RPMI8226 (cell line): ENCODE results near the gene RNF13.
"Not testable (repeated sequence)": the region's sequence is repeated elsewhere in the genome, so short reads cannot be mapped to it uniquely, and the experiment has no call there.

ENCODE experiments used
- DNase-seq: peaks from one replicate; pipeline ENCODE4 v3.0.0-alpha.2; 2015

RNF13 gene

GRCh38 chr3:149902498-149903139 is 89.6 kb downstream of the RNF13 start:
- no peak for DNase-seq

- DNase-seq = no peak
Measured at GRCh38 chr3:149906036-149906435, 93.0 kb downstream of the RNF13 start.

DNA sequence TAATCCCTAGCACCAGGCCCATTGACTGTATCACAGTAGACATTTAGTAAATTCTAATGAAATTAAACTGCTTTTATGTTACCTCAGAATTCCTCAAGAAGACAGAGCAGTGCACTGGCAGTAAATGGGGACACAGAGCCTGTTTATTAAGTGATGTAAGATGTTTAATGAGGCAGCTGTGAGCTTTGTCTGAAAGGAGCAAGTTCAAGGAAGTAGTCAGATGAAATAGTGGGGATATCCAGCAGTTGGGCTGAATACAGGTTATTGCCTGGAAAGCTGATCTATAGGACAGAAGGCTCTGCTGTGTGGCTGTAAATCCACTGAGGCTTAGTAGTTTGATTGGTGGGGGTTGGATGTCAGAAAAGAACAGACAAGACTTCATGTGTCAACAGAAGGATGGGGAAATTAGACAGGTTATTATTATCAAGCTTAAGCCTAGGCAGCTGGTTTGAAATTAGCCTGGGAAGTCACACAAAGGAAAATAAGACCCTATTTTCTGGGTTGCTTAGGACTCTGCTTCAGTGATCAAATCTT is 95.5 kb downstream of the RNF13 start:
- no peak for DNase-seq

DNA sequence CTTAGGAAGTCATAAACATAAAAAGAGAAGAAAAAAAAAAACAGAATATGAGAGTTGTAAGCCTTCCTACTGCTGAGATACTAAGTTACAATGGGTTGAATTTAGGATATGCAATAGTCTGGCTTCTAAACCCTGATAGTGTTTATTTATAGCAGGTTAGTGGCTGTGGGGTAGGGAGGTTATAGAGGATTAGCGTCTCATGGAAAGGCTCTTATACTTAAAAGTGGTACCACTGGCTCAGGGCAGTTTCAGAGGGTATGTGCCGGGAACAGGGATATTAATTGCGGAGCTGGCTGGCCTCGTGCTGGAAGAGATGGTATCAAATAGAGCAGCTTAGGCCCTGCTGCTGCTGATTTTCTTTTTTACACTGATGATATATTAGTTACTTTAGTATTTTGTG is 96.9 kb downstream of the RNF13 start:
- no peak for DNase-seq

GRCh38 chr3:149917124-149917667 is 104.2 kb downstream of the RNF13 start:
- DNase-seq = no peak

DNA sequence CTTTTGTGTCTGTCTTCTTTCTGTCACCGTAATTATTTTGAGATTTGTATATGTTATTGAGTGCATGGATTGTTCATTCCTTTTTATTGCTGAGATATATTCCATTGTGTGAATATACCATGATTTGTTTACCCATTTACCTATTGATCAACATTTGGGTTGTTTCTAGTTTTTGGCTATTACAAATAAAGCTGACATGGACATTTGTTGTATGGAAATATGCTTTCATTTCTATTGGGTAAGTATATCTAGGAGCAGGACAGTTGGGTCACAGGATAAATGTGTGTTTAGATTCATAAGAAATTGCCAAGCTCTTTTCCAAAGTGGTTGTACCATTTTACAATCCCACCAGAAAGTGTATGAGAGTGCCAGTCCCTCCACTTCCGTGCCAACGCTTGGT is 106.5 kb downstream of the RNF13 start:
- DNase-seq = no peak

- DNase-seq = no peak
Measured at GRCh38 chr3:149920119-149920518, 107.1 kb downstream of the RNF13 start.

GRCh38 chr3:149933008-149933407 is 120.0 kb downstream of the RNF13 start:
- no peak for DNase-seq

- DNase-seq = no peak
Measured at GRCh38 chr3:149933858-149934257, 120.8 kb downstream of the RNF13 start.

- DNase-seq = no peak
Measured at GRCh38 chr3:149934524-149934923, 121.5 kb downstream of the RNF13 start.

- DNase-seq = peak; percentile 65
Measured at GRCh38 chr3:149936812-149937230, 123.8 kb downstream of the RNF13 start.

DNA sequence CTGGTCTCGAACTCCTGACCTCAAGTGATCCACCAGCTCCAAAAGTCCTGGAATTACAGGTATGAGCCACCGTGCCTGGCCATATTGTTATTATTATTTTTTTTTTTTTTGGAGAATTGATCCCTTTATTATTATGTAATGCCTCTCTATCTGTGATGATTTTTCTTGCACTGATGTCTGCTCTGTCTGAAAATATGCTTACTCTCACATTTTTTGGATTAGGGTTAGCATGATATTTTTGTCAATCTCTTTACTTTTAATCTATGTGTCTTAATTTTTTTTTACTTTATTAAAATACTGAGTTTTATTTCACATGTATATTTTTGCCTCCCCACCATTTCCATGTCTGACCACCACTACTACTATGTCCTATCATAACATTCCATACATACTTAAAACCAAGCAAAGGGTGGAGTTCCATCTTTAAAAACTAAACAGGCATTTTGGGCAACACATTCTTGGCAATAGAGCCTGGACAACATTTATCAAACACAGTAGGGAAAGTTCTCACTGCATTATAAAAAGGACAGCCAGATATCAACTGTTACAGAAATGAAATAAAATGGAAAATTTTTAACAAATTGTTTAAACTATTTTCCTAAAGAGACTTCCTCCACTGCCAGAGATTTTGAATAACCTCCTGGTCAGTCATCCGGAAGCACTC is 125.5 kb downstream of the RNF13 start:
- DNase-seq = not testable (repeated sequence)

DNA sequence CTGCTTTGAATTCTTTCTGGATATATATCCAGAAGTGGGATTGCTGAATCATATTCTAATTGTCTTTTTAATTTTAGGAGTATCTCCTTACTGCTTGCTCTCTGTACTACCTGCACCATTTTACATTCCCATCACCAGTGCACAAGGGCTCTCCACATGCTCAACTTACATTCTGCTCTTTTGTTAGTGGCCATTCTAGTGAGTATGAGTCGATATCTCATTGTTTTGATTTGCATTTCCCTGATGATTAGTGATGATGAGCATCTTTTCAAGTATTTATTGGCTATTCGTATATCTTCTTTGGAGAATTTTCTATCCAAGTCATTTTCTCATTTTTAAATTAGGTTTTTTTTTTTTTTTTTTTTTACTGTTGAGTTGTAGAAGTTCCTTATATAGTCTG is 128.2 kb downstream of the RNF13 start:
- no peak for DNase-seq

- DNase-seq = no peak
Measured at GRCh38 chr3:149941946-149942345, 128.9 kb downstream of the RNF13 start.

- DNase-seq = no peak
Measured at GRCh38 chr3:149942409-149942808, 129.4 kb downstream of the RNF13 start.

DNA sequence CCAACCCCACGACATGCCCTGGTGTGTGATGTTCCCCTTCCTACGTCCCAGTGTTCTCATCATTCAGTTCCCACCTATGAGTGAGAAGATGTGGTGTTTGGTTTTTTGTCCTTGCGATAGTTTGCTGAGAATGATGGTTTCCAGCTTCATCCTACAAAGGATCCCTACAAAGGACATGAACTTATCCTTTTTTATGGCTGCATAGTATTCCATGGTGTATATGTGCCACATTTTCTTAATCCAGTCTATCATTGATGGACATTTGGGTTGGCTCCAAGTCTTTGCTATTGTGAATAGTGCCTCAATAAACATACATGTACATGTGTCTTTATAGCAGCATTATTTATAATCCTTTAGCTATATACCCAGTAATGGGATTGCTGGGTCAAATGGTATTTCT is 131.0 kb downstream of the RNF13 start:
- DNase-seq = not testable (repeated sequence)

- DNase-seq = no peak
Measured at GRCh38 chr3:149947231-149947630, 134.2 kb downstream of the RNF13 start.

DNA sequence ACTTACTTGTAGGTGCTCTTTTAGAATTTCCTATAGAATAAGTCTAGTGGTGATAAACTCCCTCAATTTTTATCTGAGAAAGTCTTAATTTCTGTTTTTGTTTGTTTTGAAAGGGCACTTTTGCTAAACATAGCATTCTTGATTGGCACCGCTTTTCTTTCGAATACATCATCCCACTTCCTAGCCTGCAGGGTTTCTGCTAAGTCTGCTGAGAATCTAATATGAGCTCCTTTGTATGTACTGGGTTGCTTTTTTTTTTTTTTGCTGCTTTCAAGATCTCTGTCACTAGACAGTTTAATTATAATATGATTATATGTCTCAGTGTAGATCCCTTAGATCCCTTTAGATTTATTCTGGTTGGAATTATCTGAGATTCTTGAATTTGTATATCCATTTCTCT is 136.2 kb downstream of the RNF13 start:
- DNase-seq = no peak

GRCh38 chr3:149954812-149955211 is 141.8 kb downstream of the RNF13 start:
- no peak for DNase-seq

DNA sequence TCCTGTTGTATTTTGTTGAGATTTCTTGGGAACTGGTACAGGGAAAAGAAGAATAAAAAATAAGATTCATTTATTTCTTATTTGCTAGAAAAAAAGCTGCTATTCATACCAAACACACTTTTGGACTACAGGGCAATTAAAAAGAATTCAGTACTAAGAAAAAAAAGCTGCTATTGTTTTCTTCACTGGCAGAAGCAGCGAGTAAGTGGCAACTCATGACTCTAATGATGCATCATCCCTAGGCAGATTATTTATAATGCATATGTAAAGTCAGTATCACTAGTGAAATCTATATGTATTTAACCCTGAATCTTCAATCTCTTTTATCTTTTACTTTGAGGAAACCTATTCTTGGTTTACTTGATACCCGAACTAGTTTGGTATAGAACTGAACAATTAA is 142.4 kb downstream of the RNF13 start:
- DNase-seq = no peak

- no peak for DNase-seq
Measured at GRCh38 chr3:149957361-149958125, 144.5 kb downstream of the RNF13 start.

GRCh38 chr3:149958171-149958796 is 145.3 kb downstream of the RNF13 start:
- no peak for DNase-seq

- no peak for DNase-seq
Measured at GRCh38 chr3:149959443-149959842, 146.4 kb downstream of the RNF13 start.
